Mesothelial cell of epicardium (in vitro differentiated cells): Measurements from ENCODE around the gene CYBC1. TPM values are rescaled to one million over a fixed set of nuclear protein-coding genes. Genes with fewer than 3 reads are reported as not detected.

ENCODE experiments used
- DNase-seq, 2 experiments: peaks; one replicate each; pipeline ENCODE4 v3.0.0; 2021; ENCODE audit warnings: low spot score in 2 of 2; ENCODE audit not compliant: unreplicated experiment in 2 of 2
- H3K27ac Mint-ChIP-seq: 2 replicates; pipeline ENCODE4 v1.8.0; 2021; ENCODE audit warnings: mixed read lengths
- H3K27me3 Mint-ChIP-seq: 2 replicates; pipeline ENCODE4 v1.8.0; 2021; ENCODE audit warnings: low read depth, mixed read lengths
- H3K36me3 Mint-ChIP-seq: 2 replicates; pipeline ENCODE4 v1.8.0; 2021; ENCODE audit warnings: mixed read lengths
- H3K4me1 Mint-ChIP-seq: 2 replicates; pipeline ENCODE4 v1.8.0; 2021; ENCODE audit warnings: mixed read lengths
- H3K4me3 Mint-ChIP-seq: 2 replicates; pipeline ENCODE4 v1.8.0; 2021; ENCODE audit warnings: mild to moderate bottlenecking, moderate library complexity, mixed read lengths
- H3K9me3 Mint-ChIP-seq: 2 replicates; pipeline ENCODE4 v1.8.0; 2021; ENCODE audit warnings: mixed read lengths
- total RNA-seq: library from RNA; stranded (reverse); gene quantifications from 3 replicates; pipeline ENCODE4 v1.2.1, GENCODE V29; 2021
- TF ChIP-seq, protein P1 (sequence below): fragments of 200-600 bp; sonication (generic); IDR thresholded peaks from one replicate; pipeline ENCODE4 v1.5.0; 2021; ENCODE audit warnings: antibody characterized with exemption; ENCODE audit not compliant: unreplicated experiment

Gene CYBC1
- total RNA-seq, 1 donor from 2014 or later: 86.7 TPM

DNA sequence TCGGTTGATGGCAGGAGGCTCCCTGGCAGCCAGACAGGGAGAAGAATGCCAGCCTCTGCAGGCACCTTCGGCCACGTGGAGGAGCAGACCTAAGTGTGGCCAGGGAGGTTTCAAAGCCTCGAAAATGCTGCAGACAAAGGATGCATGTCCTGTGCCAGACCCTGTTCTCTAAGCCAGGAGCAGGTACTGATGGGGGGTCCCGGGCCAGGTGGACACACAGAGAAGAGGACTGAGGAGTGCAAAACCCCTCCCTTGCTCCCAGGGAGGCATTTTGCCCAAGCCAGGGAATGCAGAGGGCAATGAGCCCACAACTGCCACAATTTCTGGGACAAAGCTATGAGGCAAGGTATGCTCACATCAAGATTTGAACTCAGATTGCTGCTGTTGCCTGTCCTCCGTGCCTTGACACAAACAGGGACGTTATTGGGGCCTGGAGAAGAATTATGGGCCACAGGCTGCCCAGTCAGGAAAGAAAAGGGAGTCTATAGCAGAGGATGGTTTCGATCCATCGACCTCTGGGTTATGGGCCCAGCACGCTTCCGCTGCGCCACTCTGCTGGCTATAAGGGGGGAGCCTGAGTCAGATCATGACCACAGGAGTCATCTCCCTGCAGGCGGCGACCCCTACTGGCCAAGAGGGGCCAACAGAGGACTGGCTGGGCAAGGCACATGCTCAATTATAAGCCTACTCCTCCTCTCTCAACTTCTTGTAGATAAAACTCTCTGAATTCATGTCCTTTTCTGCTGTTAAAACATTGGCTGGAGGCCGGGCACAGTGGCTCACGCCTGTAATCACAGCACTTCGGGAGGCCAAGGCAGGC is 43.9 kb upstream of the CYBC1 start:
- no peaks in the 10 kb centered on the region for H3K36me3 Mint-ChIP-seq
- H3K4me1 Mint-ChIP-seq: peaks cover 19% of the 10 kb centered on the region
- no peaks in the 10 kb centered on the region for H3K27me3 Mint-ChIP-seq

DNA sequence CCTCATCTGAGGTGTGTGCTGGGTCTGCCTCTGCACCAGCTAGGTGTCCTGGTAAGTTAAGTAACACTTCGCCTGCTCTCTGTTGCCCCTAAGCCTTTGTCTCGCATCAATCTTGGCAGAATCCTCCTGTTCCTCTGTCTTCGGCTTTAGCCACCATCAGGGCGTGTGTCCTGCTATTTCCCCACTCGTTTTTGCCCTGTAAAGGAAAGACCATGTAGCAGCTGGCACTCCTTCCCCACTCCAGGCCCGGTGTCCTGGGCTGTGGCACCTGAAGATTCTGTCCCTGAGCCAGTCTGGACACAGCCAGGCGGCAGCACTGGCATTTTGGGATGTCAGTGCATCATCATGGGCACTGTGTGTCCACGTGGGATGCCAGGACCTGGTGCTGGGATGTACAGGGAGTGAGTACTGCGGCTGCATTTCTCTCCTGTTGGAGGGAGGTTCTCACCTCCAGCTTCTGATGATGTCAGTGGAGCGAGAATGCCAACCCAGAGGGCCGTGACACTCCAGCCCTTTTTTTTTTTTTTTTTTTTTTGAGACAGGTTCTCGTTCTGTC is 42.8 kb upstream of the CYBC1 start:
- H3K4me3 Mint-ChIP-seq: no peak overlapping the region
- TF ChIP-seq, protein P1, sequence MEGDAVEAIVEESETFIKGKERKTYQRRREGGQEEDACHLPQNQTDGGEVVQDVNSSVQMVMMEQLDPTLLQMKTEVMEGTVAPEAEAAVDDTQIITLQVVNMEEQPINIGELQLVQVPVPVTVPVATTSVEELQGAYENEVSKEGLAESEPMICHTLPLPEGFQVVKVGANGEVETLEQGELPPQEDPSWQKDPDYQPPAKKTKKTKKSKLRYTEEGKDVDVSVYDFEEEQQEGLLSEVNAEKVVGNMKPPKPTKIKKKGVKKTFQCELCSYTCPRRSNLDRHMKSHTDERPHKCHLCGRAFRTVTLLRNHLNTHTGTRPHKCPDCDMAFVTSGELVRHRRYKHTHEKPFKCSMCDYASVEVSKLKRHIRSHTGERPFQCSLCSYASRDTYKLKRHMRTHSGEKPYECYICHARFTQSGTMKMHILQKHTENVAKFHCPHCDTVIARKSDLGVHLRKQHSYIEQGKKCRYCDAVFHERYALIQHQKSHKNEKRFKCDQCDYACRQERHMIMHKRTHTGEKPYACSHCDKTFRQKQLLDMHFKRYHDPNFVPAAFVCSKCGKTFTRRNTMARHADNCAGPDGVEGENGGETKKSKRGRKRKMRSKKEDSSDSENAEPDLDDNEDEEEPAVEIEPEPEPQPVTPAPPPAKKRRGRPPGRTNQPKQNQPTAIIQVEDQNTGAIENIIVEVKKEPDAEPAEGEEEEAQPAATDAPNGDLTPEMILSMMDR: no peak
- H3K36me3 Mint-ChIP-seq: peaks cover 2% of the 10 kb centered on the region
- no peak overlapping the region for H3K27ac Mint-ChIP-seq
- H3K27me3 Mint-ChIP-seq: no peaks in the 10 kb centered on the region
- no peak for DNase-seq
- H3K4me1 Mint-ChIP-seq: peaks cover 20% of the 10 kb centered on the region
- no peaks in the 10 kb centered on the region for H3K9me3 Mint-ChIP-seq

More for the DNA sequence above, 43.9 kb upstream of the CYBC1 start:
- TF ChIP-seq, protein P1: peak; percentile 84
- peak overlapping the region; percentile 59 for H3K4me3 Mint-ChIP-seq
- peak; percentile 71 to 93 for DNase-seq
- peak overlapping the region; percentile 90 for H3K27ac Mint-ChIP-seq
- no peaks in the 10 kb centered on the region for H3K9me3 Mint-ChIP-seq

DNA sequence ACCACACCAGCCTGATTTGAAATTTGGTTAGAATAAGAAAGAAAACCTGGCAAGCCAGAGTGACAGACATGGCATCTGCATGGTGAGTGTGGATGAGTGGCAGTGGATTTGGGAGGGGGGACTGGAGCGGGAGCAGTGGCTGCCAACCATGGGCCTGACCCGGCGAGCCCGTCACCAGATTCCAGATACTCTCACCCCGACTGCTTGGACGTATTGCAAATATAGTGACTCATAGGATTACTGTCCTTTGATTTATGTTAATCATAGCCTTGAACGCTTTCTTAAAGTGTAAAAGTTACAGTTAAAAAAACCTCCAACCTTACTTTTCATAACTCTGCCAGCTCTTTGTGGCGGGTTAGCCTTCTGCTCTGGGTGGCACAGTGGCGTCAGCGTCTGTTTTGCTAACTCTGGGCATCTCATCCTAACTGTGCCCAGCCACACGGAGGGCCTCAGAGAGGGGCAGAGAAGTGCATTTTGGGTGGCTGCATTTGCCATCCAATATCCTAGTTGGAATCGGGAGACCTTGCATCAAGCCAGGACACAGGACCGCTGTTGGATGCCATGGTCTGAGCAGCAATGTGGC is 42.2 kb upstream of the CYBC1 start:
- TF ChIP-seq, protein P1: no peak
- H3K4me3 Mint-ChIP-seq: no peak overlapping the region
- peaks cover 5% of the 10 kb centered on the region for H3K36me3 Mint-ChIP-seq
- H3K27me3 Mint-ChIP-seq: no peaks in the 10 kb centered on the region
- H3K4me1 Mint-ChIP-seq: peaks cover 16% of the 10 kb centered on the region
- no peak overlapping the region for H3K27ac Mint-ChIP-seq
- H3K9me3 Mint-ChIP-seq: no peaks in the 10 kb centered on the region
- no peak for DNase-seq

DNA sequence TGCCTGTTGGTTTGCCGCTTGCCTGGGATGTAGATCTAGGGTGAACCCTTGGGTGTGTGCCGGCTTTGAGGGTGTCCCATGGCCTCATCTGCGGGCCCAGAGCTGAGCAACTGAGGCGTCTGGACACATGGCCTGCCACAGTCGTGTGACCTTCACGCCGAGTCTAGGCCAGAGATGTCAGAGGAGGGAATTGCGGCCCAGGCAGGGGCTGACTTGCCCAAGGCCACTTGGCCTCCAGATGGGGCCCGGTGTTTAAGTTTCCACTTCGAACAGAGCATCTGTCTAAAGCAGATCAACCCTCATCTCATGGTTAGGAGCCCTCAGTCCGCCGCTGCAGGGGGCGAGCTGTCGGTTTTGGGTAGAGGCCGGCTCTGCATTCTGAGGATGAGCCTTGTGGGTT is 41.0 kb upstream of the CYBC1 start:
- peaks cover 10% of the 10 kb centered on the region for H3K36me3 Mint-ChIP-seq
- H3K4me1 Mint-ChIP-seq: peaks cover 13% of the 10 kb centered on the region
- H3K27me3 Mint-ChIP-seq: no peaks in the 10 kb centered on the region
- no peak overlapping the region for H3K4me3 Mint-ChIP-seq
- no peaks in the 10 kb centered on the region for H3K9me3 Mint-ChIP-seq
- H3K27ac Mint-ChIP-seq: no peak overlapping the region
- no peak for DNase-seq
- TF ChIP-seq, protein P1: no peak

DNA sequence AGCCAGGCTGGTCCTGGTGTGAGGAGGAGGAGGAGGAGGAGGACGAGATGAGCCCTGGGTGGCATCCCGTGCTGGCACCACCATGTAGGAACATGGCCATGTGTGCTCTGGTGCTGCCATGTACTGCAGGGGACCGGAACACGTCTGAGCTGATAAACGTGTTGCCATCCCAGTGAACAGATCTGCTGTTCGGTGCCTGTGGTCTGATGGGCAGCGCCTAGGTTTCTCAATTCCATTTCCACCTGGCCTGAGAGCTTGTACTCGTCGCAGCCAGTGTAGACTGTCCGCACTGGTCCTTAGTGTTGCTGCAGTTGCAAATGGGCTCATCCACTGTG is 40.6 kb upstream of the CYBC1 start:
- TF ChIP-seq, protein P1: no peak
- Mint-ChIP-seq H3K27ac (no peak overlapping the region), H3K9me3 (no peaks in the 10 kb centered on the region), H3K4me1 (peaks cover 13% of the 10 kb centered on the region), H3K4me3 (no peak overlapping the region), H3K36me3 (peaks cover 14% of the 10 kb centered on the region), H3K27me3 (no peaks in the 10 kb centered on the region)
- no peak for DNase-seq
